Keratinocyte (primary cell): ENCODE data around the gene HSPA12B. TPM values are rescaled to one million over a fixed set of nuclear protein-coding genes. Genes with fewer than 3 reads are reported as not detected.

Experiments used
- DNase-seq: peaks from one replicate; pipeline ENCODE4 v3.0.0-alpha.2; 2011; ENCODE audit warnings: low read depth, missing footprints, low spot score
- FAIRE-seq: peaks from 2 replicates; lab custom pipeline; 2011; peaks lifted over from hg19 to GRCh38; lab: Jason Lieb, UNC
- H2AFZ ChIP-seq: 2 replicates; pipeline ENCODE4 v1.6.0; 2012; ENCODE audit warnings: low read length, control low read depth, inconsistent platforms; ENCODE audit not compliant: control insufficient read depth
- H3K27ac ChIP-seq: 2 replicates; pipeline ENCODE4 v1.5.1; 2011; ENCODE audit warnings: low read length; ENCODE audit not compliant: control insufficient read depth, insufficient read depth
- H3K27me3 ChIP-seq: 3 replicates; pipeline ENCODE4 v1.6.0; 2011; ENCODE audit warnings: low read length; ENCODE audit not compliant: control insufficient read depth, insufficient read depth; ENCODE audit errors: extremely low read depth
- H3K36me3 ChIP-seq, 2 experiments: 2 replicates in 1 of 2; 3 replicates in 1 of 2; pipeline ENCODE4 v1.5.1; 2011; ENCODE audit warnings: low read length in 2 of 2, mild to moderate bottlenecking in 1 of 2; ENCODE audit not compliant: control insufficient read depth in 2 of 2, insufficient read depth in 2 of 2; ENCODE audit errors: extremely low read depth in 1 of 2
- H3K4me1 ChIP-seq: 3 replicates; pipeline ENCODE4 v1.5.1; 2011; ENCODE audit warnings: low read length; ENCODE audit not compliant: control insufficient read depth, insufficient read depth; ENCODE audit errors: extremely low read depth
- H3K4me2 ChIP-seq: 3 replicates; pipeline ENCODE4 v1.6.0; 2011; ENCODE audit warnings: low read depth, low read length; ENCODE audit not compliant: control insufficient read depth, insufficient read depth; ENCODE audit errors: extremely low read depth
- H3K4me3 ChIP-seq, 3 experiments: fragments of 200-600 bp in 1 of 3; sonication (generic) in 1 of 3; 2 replicates in 2 of 3; 3 replicates in 1 of 3; pipeline ENCODE4 v1.5.1; 2011 to 2016; ENCODE audit warnings: low read length in 3 of 3, mild to moderate bottlenecking in 3 of 3, control low read depth in 2 of 3, inconsistent platforms in 1 of 3, low read depth in 1 of 3, mixed read lengths in 1 of 3, mixed run types in 1 of 3, moderate library complexity in 1 of 3; ENCODE audit not compliant: control insufficient read depth in 2 of 3, insufficient read depth in 2 of 3; ENCODE audit errors: extremely low read depth in 1 of 3
- H3K79me2 ChIP-seq: 2 replicates; pipeline ENCODE4 v1.6.0; 2012; ENCODE audit warnings: low read length; ENCODE audit not compliant: control insufficient read depth, insufficient read depth
- H3K9ac ChIP-seq: 3 replicates; pipeline ENCODE4 v1.6.0; 2011; ENCODE audit warnings: low read length; ENCODE audit not compliant: control insufficient read depth, insufficient read depth; ENCODE audit errors: extremely low read depth
- H3K9me1 ChIP-seq: 3 replicates; pipeline ENCODE4 v1.6.0; 2011; ENCODE audit warnings: low read length; ENCODE audit not compliant: control insufficient read depth, insufficient read depth; ENCODE audit errors: extremely low read depth
- H3K9me3 ChIP-seq: 2 replicates; pipeline ENCODE4 v1.5.1; 2012; ENCODE audit warnings: low read depth, low read length; ENCODE audit not compliant: control insufficient read depth
- H4K20me1 ChIP-seq: 3 replicates; pipeline ENCODE4 v1.6.0; 2011; ENCODE audit warnings: low read length; ENCODE audit not compliant: control insufficient read depth, insufficient read depth; ENCODE audit errors: extremely low read depth
- CTCF ChIP-seq, 3 experiments: IDR thresholded peaks in 1 of 3; conservative IDR thresholded peaks in 1 of 3; optimal IDR thresholded peaks in 1 of 3; 2 replicates in 2 of 3; 3 replicates in 1 of 3; pipeline versions ENCODE3 to v1.5.1; 2011; ENCODE audit warnings: low read length in 3 of 3, mild to moderate bottlenecking in 3 of 3, moderate library complexity in 2 of 3, control low read depth in 1 of 3, inconsistent platforms in 1 of 3; ENCODE audit not compliant: insufficient read depth in 2 of 3; ENCODE audit errors: extremely low read depth in 1 of 3
- EZH2 ChIP-seq: IDR thresholded peaks from one replicate; pipeline ENCODE4 v1.6.1; 2012; ENCODE audit warnings: inconsistent platforms, mild to moderate bottlenecking, low read length, moderate library complexity
- dilution Hi-C: fragments of 300-500 bp; cut with MboI; formaldehyde crosslinking; loops from one replicate; pipeline ENCODE4 v1.7.0; 2020; ENCODE audit warnings: low sequenced_read_pairs; ENCODE audit not compliant: extremely low pct_ligation_motif_present
- polyA plus RNA-seq, 5 experiments: library from polyadenylated mRNA; depleted of rRNA in 3 of 5; stranded (reverse) in 3 of 5; stranded (forward) in 1 of 5; unstranded in 1 of 5; fragments of >200 nt; gene quantifications; 1 replicate in 1 of 5; 2 replicates in 3 of 5; 3 replicates in 1 of 5; pipeline versions ENCODE4 v1.2.1 to v1.2.3, GENCODE V29; 2011 to 2012; ENCODE audit warnings: missing spikeins in 2 of 5, low read depth in 1 of 5, low replicate concordance in 1 of 5

Gene HSPA12B
- polyA plus RNA-seq, 1 donor (not counting 4 experiments of a cell fraction or from before 2014, with no cell fraction given) = not detected

GRCh38 chr20:3711484-3711941 lies 21.0 kb upstream of the HSPA12B start:
- Histone ChIP-seq H3K27me3 (no peaks in the 10 kb centered on the region), H3K9ac (no peak overlapping the region), H2AFZ (no peak overlapping the region), H3K9me1 (no peaks in the 10 kb centered on the region), H3K79me2 (no peaks in the 10 kb centered on the region), H3K4me1 (no peaks in the 10 kb centered on the region), H3K4me3 (no peak overlapping the region), H4K20me1 (no peaks in the 10 kb centered on the region), H3K27ac (no peak overlapping the region), H3K9me3 (no peaks in the 10 kb centered on the region), H3K36me3 (no peaks in the 10 kb centered on the region), H3K4me2 (no peak overlapping the region)
- DNase-seq (no peak), FAIRE-seq (no peak)
- TF ChIP-seq CTCF (optimal IDR thresholded peaks at IDR 0.05 in 1 of 3, IDR thresholded peaks at IDR 0.05 in 1 of 3, conservative IDR thresholded peaks at IDR 0.05 in 1 of 3; ENCODE audit: extremely low read depth in 1 of 3, insufficient read depth in 2 of 3, low read length in 3 of 3) = no peak
- dilution Hi-C loops = no loop called here

- no peaks in the 10 kb centered on the region for H3K9me1 ChIP-seq
- DNase-seq (no peak), FAIRE-seq (no peak)
- no peak within 1 kb of the TSS for H3K4me2 ChIP-seq
- dilution Hi-C loops = no loop called here
- H3K79me2 ChIP-seq = no peaks in the 10 kb centered on the region
- H3K27ac ChIP-seq = no peak within 1 kb of the TSS
- no peaks in the 10 kb centered on the region for H3K27me3 ChIP-seq
- H2AFZ ChIP-seq = no peak within 1 kb of the TSS
- no peaks in the 10 kb centered on the region for H3K36me3 ChIP-seq
- no peaks in the 10 kb centered on the region for H3K4me1 ChIP-seq
- H4K20me1 ChIP-seq = no peaks in the 10 kb centered on the region
- no peaks in the 10 kb centered on the region for H3K9me3 ChIP-seq
- no peak within 1 kb of the TSS for H3K4me3 ChIP-seq
- no peak for TF ChIP-seq CTCF (optimal IDR thresholded peaks at IDR 0.05 in 1 of 3, IDR thresholded peaks at IDR 0.05 in 1 of 3, conservative IDR thresholded peaks at IDR 0.05 in 1 of 3; ENCODE audit: extremely low read depth in 1 of 3, insufficient read depth in 2 of 3, low read length in 3 of 3)
- TF ChIP-seq EZH2 = no peak
- H3K9ac ChIP-seq = no peak within 1 kb of the TSS
Observed at GRCh38 chr20:3712279-3712873, 20.1 kb upstream of the HSPA12B start, which contains the start of gene SIGLEC1. SIGLEC1 (minus strand) TSS chr20:3712600; CDS start chr20:3707128, 5,472 bp downstream.
